Stimulated activated CD4-positive, alpha-beta T cell treated with anti-CD3 and anti-CD28 coated beads, Interleukin-15, amount 100 ng/mL, for 48 hours (primary cell): ENCODE measurements around the gene UBA6.
A peak's percentile ranks its signal among the peaks of the same experiment; 100 is the strongest.
"Not testable (repeated sequence)": the region's sequence is repeated elsewhere in the genome, so short reads cannot be mapped to it uniquely, and the experiment has no call there.

Experiments
- DNase-seq, 2 donors: peaks; one replicate each; pipeline ENCODE4 v3.0.0-alpha.2; 2020; ENCODE audit warnings: low read depth in 2 of 2

Gene UBA6

GRCh38 chr4:67668315-67668714 is 32.6 kb downstream of the UBA6 start:
- DNase-seq, result no peak

- no peak for DNase-seq
Measured at GRCh38 chr4:67660418-67660817, 40.5 kb downstream of the UBA6 start.

- DNase-seq, result no peak
Measured at GRCh38 chr4:67659065-67659464, 41.9 kb downstream of the UBA6 start.

GRCh38 chr4:67658302-67658701 is 42.7 kb downstream of the UBA6 start:
- peak; percentile 18 to 37 for DNase-seq

- no peak for DNase-seq
Measured at GRCh38 chr4:67651536-67651935, 49.4 kb downstream of the UBA6 start.

- DNase-seq, result no peak
Measured at GRCh38 chr4:67638136-67638535, 62.8 kb downstream of the UBA6 start.

- not testable (repeated sequence) for DNase-seq
Measured at GRCh38 chr4:67636978-67637377, 64.0 kb downstream of the UBA6 start.

- no peak for DNase-seq
Measured at GRCh38 chr4:67635331-67635730, 65.6 kb downstream of the UBA6 start.

- no peak for DNase-seq
Measured at GRCh38 chr4:67634741-67635140, 66.2 kb downstream of the UBA6 start.

GRCh38 chr4:67632492-67632891 is 68.5 kb downstream of the UBA6 start:
- DNase-seq, result no peak

GRCh38 chr4:67624939-67625338 is 76.0 kb downstream of the UBA6 start:
- no peak for DNase-seq

- DNase-seq, result no peak
Measured at GRCh38 chr4:67616478-67616877, 84.5 kb downstream of the UBA6 start.

GRCh38 chr4:67615119-67615518 is 85.8 kb downstream of the UBA6 start:
- DNase-seq, result no peak

- no peak for DNase-seq
Measured at GRCh38 chr4:67614186-67614585, 86.8 kb downstream of the UBA6 start.

GRCh38 chr4:67608027-67608426 is 92.9 kb downstream of the UBA6 start:
- DNase-seq, result no peak

- no peak for DNase-seq
Measured at GRCh38 chr4:67604749-67605148, 96.2 kb downstream of the UBA6 start.

- no peak for DNase-seq
Measured at GRCh38 chr4:67604029-67604381, 97.0 kb downstream of the UBA6 start.

- no peak for DNase-seq
Measured at GRCh38 chr4:67603310-67604028, 97.5 kb downstream of the UBA6 start.

- DNase-seq, result no peak
Measured at GRCh38 chr4:67593741-67594175, 107.2 kb downstream of the UBA6 start.

GRCh38 chr4:67587156-67587555 is 113.8 kb downstream of the UBA6 start:
- no peak for DNase-seq

- DNase-seq, result no peak
Measured at GRCh38 chr4:67584496-67584895, 116.5 kb downstream of the UBA6 start.

GRCh38 chr4:67581913-67582312 is 119.0 kb downstream of the UBA6 start:
- DNase-seq, result no peak

GRCh38 chr4:67581208-67581857 is 119.6 kb downstream of the UBA6 start:
- no peak for DNase-seq

GRCh38 chr4:67580577-67580976 is 120.4 kb downstream of the UBA6 start:
- no peak for DNase-seq
